Loucy (cell line): ENCODE results near the gene RAB10.

Experiments
- EZH2phosphoT487 ChIP-seq: fragments of 200-600 bp; IDR thresholded peaks from 2 replicates; pipeline ENCODE4 v1.6.1; 2018; ENCODE audit warnings: antibody characterized with exemption, mild to moderate bottlenecking, moderate library complexity, borderline replicate concordance
- TF ChIP-seq, protein P1 (sequence below): fragments of 200-600 bp; sonication (generic); conservative IDR thresholded peaks from 2 replicates; pipeline ENCODE4 v1.5.1; 2014; ENCODE audit warnings: mild to moderate bottlenecking, antibody characterized with exemption, low read length

DNA sequence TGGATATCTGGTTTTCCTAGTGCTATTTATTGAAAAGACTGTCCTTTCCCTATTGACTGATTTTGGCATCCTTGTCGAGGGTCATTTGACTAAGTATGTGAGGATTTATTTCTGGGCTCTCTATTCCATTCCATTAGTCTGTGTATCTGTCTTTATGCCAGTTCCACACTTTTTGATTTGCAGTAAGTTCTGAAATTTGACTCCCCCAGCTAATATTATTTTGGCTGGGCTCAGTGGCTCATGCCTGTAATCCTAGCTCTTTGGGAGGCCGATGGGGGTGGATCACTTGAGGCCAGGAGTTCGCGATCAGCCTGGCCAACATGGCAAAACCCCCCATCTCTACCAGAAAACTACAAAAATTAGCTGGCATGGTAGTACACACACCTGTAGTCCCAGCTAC lies 92.2 kb downstream of the RAB10 start:
- TF ChIP-seq, protein P1, sequence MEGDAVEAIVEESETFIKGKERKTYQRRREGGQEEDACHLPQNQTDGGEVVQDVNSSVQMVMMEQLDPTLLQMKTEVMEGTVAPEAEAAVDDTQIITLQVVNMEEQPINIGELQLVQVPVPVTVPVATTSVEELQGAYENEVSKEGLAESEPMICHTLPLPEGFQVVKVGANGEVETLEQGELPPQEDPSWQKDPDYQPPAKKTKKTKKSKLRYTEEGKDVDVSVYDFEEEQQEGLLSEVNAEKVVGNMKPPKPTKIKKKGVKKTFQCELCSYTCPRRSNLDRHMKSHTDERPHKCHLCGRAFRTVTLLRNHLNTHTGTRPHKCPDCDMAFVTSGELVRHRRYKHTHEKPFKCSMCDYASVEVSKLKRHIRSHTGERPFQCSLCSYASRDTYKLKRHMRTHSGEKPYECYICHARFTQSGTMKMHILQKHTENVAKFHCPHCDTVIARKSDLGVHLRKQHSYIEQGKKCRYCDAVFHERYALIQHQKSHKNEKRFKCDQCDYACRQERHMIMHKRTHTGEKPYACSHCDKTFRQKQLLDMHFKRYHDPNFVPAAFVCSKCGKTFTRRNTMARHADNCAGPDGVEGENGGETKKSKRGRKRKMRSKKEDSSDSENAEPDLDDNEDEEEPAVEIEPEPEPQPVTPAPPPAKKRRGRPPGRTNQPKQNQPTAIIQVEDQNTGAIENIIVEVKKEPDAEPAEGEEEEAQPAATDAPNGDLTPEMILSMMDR, result no peak
- no peak for TF ChIP-seq EZH2phosphoT487
